Upper lobe of left lung (tissue), 6 donors: Measurements from ENCODE around the gene FKBP5. TPM values are rescaled to one million over a fixed set of nuclear protein-coding genes. Genes with fewer than 3 reads are reported as not detected.

Experiments used
- ATAC-seq, 2 donors: fragments of 200-7000 bp; cut with Tn5 transposase; one replicate each; pipeline ENCODE4 v1.9.1; 2022; ENCODE audit warnings: mild to moderate bottlenecking in 2 of 2, moderate library complexity in 2 of 2; ENCODE audit not compliant: low FRiP score in 2 of 2
- DNase-seq, 2 donors: peaks; one replicate each; pipeline ENCODE4 v3.0.0-alpha.2; 2019 to 2020
- H3K27ac ChIP-seq, 4 donors: fragments of 200-600 bp; sonication (generic); one replicate each; pipeline ENCODE4 v1.5.1; 2016 to 2019
- H3K27me3 ChIP-seq, 4 donors: fragments of 200-600 bp; sonication (generic); one replicate each; pipeline ENCODE4 v1.5.1; 2017 to 2019
- H3K36me3 ChIP-seq, 4 donors: fragments of 200-600 bp; sonication (generic); one replicate each; pipeline ENCODE4 v1.5.1; 2016 to 2019
- H3K4me1 ChIP-seq, 4 donors: fragments of 200-600 bp; sonication (generic); one replicate each; pipeline ENCODE4 v1.5.1; 2018 to 2019
- H3K4me3 ChIP-seq, 4 donors: fragments of 200-600 bp; sonication (generic); one replicate each; pipeline ENCODE4 v1.5.1; 2017 to 2019; ENCODE audit warnings: mild to moderate bottlenecking in 2 of 4, moderate library complexity in 1 of 4
- H3K9me3 ChIP-seq, 4 donors: fragments of 200-600 bp; sonication (generic); one replicate each; pipeline ENCODE4 v1.5.1; 2018 to 2019
- CTCF ChIP-seq, 6 experiments: fragments of 450-650 bp in 4 of 6; fragments of 200-600 bp in 2 of 6; sonication (generic) in 2 of 6; IDR thresholded peaks; one replicate each; pipeline ENCODE4 v1.5.1; 2016 to 2019; ENCODE audit warnings: antibody characterized with exemption in 6 of 6
- EP300 ChIP-seq, 4 donors: sonication (generic); formaldehyde crosslinking; IDR thresholded peaks; one replicate each; pipeline ENCODE4 v1.5.1; 2017; ENCODE audit warnings: antibody characterized with exemption in 4 of 4, control low read depth in 2 of 4
- POLR2A ChIP-seq, 4 donors: fragments of 450-650 bp; IDR thresholded peaks; one replicate each; pipeline ENCODE4 v1.5.1; 2016 to 2017; ENCODE audit warnings: antibody characterized with exemption in 4 of 4, mild to moderate bottlenecking in 2 of 4
- POLR2AphosphoS5 ChIP-seq, 2 donors: sonication (generic); formaldehyde crosslinking; IDR thresholded peaks; one replicate each; pipeline ENCODE4 v1.5.1; 2017; ENCODE audit warnings: antibody characterized with exemption in 2 of 2
- WGBS, 2 donors: methylation state at CpG; one replicate each; pipeline ENCODE4 v1.1.5; 2017 to 2018; 5-methylcytosine and 5-hydroxymethylcytosine counted together
- total RNA-seq, 6 donors: library from RNA; depleted of rRNA in 4 of 6; stranded (reverse); fragments of >200 nt in 4 of 6; gene quantifications; one replicate each; pipeline versions ENCODE4 v1.1.0 to v1.2.1, GENCODE V29; 2016 to 2021
- donor health status: DM: no; HTN: no; CAD: no; lungs with moderate emphysema.
- donor health status: DM: no; HTN: yes; CAD: no; lungs with severe emphysema.

FKBP5 gene
- total RNA-seq, 6 donors from 2014 or later: 112 to 203 (median 143) TPM

DNA sequence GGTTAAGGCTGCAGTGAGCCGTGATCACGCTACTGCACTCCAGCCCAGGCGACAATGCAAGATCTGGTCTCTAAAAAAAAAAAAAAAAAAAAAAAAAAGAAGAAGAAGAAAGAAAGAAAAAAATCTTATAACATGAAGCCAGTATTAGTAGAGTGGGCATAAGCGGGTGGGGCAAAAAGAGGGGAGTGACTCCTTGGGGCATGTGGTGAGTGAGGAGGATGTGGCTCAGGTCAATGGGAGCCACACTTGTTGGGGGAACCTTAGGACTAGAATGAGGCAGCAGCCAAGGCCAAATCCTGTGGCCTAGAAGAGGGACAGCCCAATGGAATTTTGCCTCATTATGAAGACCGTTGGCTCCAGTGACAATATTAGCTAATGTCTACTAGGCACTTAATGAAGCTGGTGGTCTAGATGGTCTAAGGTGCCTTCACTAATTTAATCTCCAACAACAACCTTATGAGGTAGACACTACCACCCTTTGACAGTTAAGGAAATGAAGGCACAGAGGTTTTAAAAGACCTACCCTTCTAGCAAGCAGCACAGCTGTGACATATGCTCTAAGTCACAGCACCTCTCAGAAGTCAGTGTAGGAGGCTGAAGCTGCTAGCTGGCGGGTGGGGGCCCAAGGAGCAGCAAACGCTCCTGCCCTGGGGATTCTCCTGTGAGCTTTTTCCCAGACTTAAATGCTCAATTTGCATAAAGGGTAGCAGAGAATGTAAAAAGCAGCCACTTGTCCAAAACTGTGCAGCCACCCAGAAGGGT, 24.5 kb upstream of the FKBP5 start:
- ATAC-seq (no peak), DNase-seq (no peak)
- Histone ChIP-seq H3K4me3 (no peak overlapping the region), H3K9me3 (no peaks in the 10 kb centered on the region), H3K27me3 (no peaks in the 10 kb centered on the region), H3K4me1 (peaks cover 9 to 12% (median 10%) of the 10 kb centered on the region in 4 donors), H3K27ac (no peak overlapping the region), H3K36me3 (no peaks in the 10 kb centered on the region)
- TF ChIP-seq EP300 (IDR thresholded peaks at IDR 0.05) (no peak), CTCF (IDR thresholded peaks at IDR 0.05) (no peak), POLR2AphosphoS5 (IDR thresholded peaks at IDR 0.05) (no peak), POLR2A (IDR thresholded peaks at IDR 0.05) (no peak)
- 89 to 93% methylated on average over 5 to 6 of the region's 7 CpGs for WGBS, 2 donors

DNA sequence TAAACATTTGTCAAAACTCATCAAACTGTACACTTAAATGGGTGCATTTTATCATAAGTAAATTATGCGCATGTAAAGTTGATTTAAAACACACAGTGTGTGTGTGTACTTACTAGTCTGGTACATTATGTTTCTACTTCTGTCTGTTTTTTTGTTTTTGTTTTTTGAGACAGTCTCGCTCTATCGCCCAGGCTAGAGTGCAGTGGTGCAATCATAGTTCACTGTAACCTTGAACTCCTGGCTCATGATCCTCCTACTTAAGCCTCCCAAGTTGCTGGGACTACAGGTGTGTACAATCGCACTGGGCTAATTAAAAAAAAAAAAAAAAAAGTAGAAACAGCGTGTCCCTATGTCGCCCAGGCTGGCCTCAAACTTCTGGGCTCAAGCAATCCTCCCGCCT, 23.0 kb upstream of the FKBP5 start:
- Histone ChIP-seq H3K9me3 (no peaks in the 10 kb centered on the region), H3K4me3 (no peak overlapping the region), H3K36me3 (no peaks in the 10 kb centered on the region), H3K27me3 (no peaks in the 10 kb centered on the region), H3K27ac (no peak overlapping the region), H3K4me1 (no peaks in the 10 kb centered on the region)
- no peak for DNase-seq
- WGBS, 2 donors: 96% methylated on average over 7 of the region's 7 CpGs
- TF ChIP-seq POLR2A (IDR thresholded peaks at IDR 0.05) (no peak), POLR2AphosphoS5 (IDR thresholded peaks at IDR 0.05) (no peak), EP300 (IDR thresholded peaks at IDR 0.05) (no peak), CTCF (IDR thresholded peaks at IDR 0.05) (no peak)
- no peak for ATAC-seq

- no peak overlapping the region for H3K4me3 ChIP-seq
- ATAC-seq (no peak), DNase-seq (no peak)
- TF ChIP-seq POLR2A (IDR thresholded peaks at IDR 0.05) (no peak), POLR2AphosphoS5 (IDR thresholded peaks at IDR 0.05) (peak in 1 of 2 donors; percentile 8)
- no peaks in the 10 kb centered on the region for H3K9me3 ChIP-seq
- no peaks in the 10 kb centered on the region for H3K36me3 ChIP-seq
- no peaks in the 10 kb centered on the region for H3K4me1 ChIP-seq
- H3K27me3 ChIP-seq: no peaks in the 10 kb centered on the region
- 76 to 78% methylated on average over 4 of the region's 4 CpGs for WGBS, 2 donors
- H3K27ac ChIP-seq: no peak overlapping the region
These were observed 21.6 kb upstream of the FKBP5 start for GRCh38 chr6:35710241-35710847.

- ATAC-seq: no peak
- no peaks in the 10 kb centered on the region for H3K36me3 ChIP-seq
- H3K4me1 ChIP-seq: no peaks in the 10 kb centered on the region
- H3K27me3 ChIP-seq: no peaks in the 10 kb centered on the region
- H3K9me3 ChIP-seq: no peaks in the 10 kb centered on the region
- no peak overlapping the region for H3K27ac ChIP-seq
- no peak for DNase-seq
- no peak for TF ChIP-seq EP300 (IDR thresholded peaks at IDR 0.05)
- no peak overlapping the region for H3K4me3 ChIP-seq
These were observed 19.9 kb upstream of the FKBP5 start for GRCh38 chr6:35708585-35708984.

DNA sequence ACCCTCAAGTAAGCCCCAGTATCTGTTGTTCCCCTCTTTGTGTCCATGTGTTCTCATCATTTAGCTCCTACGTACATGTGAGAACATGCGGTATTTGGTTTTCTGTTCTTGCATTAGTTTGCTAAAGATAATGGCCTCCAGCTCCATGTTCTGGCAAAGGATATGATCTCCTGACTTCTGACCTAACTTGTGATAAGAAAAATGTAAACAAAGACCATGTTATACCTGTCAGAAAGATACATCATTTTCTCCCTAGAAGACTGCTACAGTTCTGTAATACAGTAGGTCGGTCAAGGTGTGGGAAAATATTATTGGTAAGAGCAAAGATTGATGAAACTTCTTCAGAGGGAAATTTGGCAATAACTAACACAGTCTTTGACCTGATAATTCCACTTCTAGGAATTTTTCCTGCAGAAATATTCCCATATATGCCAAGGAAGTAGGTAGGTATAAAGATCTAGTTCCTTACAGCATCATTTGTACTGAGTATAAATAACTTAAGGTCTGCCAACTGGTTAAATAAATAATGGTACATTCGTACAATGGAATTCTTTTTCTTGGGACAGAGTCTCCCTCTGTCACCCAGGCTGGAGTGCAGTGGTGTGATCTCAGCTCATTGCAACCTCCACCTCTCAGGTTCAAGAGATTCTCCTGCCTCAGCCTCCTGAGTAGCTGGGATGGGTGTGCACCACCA, 19.1 kb upstream of the FKBP5 start:
- H3K27ac ChIP-seq: no peak overlapping the region
- no peak for TF ChIP-seq POLR2AphosphoS5 (IDR thresholded peaks at IDR 0.05)
- ATAC-seq (no peak), DNase-seq (no peak)
- no peaks in the 10 kb centered on the region for H3K27me3 ChIP-seq
- H3K4me1 ChIP-seq: no peaks in the 10 kb centered on the region
- WGBS, 2 donors: 82 to 88% methylated on average over 4 of the region's 4 CpGs
- no peak overlapping the region for H3K4me3 ChIP-seq
- no peaks in the 10 kb centered on the region for H3K36me3 ChIP-seq
- H3K9me3 ChIP-seq: no peaks in the 10 kb centered on the region

DNA sequence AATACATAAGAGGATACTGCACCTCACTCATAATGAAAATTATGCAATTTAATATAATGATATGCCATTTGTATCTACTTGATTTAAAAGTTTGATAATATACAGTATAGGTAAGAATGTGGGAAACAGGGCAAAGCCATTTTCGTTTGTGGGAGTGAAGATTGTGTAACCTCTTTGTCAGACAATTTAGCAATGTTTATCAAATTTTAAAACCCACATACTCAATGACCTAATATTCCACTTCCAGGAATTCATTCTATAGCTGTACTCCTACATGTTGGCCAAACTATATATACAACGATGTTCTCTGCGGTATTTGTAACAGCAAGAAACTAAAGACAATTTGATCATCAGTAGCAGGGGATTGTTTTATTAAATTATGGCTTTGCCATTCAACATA, 17.8 kb upstream of the FKBP5 start:
- WGBS, 2 donors: 34 to 44% methylated on average over 3 of the region's 3 CpGs
- no peak overlapping the region for H3K4me3 ChIP-seq
- no peaks in the 10 kb centered on the region for H3K4me1 ChIP-seq
- TF ChIP-seq CTCF (IDR thresholded peaks at IDR 0.05) (no peak), POLR2AphosphoS5 (IDR thresholded peaks at IDR 0.05) (no peak), POLR2A (IDR thresholded peaks at IDR 0.05) (no peak), EP300 (IDR thresholded peaks at IDR 0.05) (no peak)
- DNase-seq (no peak), ATAC-seq (no peak)
- no peaks in the 10 kb centered on the region for H3K36me3 ChIP-seq
- H3K27ac ChIP-seq: no peak overlapping the region
- no peaks in the 10 kb centered on the region for H3K9me3 ChIP-seq
- no peaks in the 10 kb centered on the region for H3K27me3 ChIP-seq
